ENCODE data around the gene PJA1.

GRCh38 chrX:69186651-69187050 is 21.4 kb upstream of the PJA1 start:
- no peak for TF ChIP-seq CTCF (IDR thresholded peaks at IDR 0.05)
- TF ChIP-seq POLR2AphosphoS5 (IDR thresholded peaks at IDR 0.05; ENCODE audit: insufficient read depth in 1 of 2, low read depth in 1 of 2) = no peak
- TF ChIP-seq POLR2A (IDR thresholded peaks at IDR 0.05) = no peak

Data from vagina (tissue), 2 donors.